ENCODE results near the gene THBS3. TPM values are rescaled to one million over a fixed set of nuclear protein-coding genes. Genes with fewer than 3 reads are reported as not detected.
"Not testable (repeated sequence)": the region's sequence is repeated elsewhere in the genome, so short reads cannot be mapped to it uniquely, and the experiment has no call there.

Gene THBS3
- total and polyA plus RNA-seq, 11 donors = 2.7 to 22.2 (median 5.5) TPM

DNA sequence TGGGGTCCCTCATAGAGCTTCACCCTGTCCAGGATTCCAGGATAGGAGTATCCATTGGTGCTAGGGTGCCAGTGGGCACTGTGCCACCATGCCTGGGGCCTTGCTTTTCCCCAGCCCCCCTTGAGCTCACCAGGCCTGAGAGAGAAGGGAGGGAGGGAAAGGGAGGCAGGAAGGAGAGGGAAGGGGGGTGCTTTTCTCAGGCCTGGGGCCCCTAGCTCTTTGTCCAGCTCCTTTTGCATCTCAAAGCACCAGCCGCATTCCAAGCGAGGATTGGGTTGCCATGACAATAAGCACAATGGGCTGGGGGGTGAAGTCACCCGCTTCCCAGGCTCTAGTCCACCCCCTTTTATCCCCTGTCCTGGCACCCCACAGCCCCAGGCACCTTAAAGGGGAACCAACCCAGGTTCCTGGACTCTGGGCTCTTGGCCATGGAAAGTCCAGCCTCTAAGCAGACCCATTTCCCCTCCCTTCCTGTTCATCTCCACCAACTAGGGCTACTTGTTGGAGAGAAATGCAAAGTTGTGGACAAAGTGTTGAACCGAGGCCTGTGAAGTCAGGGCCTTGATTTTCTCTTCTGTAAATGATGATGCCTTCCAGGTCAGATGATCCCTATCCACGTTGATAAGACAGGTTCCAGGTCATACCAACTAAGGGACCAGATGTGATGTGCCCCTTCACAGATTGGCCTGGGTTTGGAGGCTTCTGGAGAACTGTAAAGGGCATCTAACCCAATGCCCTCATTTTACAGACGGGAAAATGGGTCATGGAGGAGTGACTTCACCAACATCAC lies 11.4 kb downstream of the THBS3 start:
- TF ChIP-seq, protein P1, sequence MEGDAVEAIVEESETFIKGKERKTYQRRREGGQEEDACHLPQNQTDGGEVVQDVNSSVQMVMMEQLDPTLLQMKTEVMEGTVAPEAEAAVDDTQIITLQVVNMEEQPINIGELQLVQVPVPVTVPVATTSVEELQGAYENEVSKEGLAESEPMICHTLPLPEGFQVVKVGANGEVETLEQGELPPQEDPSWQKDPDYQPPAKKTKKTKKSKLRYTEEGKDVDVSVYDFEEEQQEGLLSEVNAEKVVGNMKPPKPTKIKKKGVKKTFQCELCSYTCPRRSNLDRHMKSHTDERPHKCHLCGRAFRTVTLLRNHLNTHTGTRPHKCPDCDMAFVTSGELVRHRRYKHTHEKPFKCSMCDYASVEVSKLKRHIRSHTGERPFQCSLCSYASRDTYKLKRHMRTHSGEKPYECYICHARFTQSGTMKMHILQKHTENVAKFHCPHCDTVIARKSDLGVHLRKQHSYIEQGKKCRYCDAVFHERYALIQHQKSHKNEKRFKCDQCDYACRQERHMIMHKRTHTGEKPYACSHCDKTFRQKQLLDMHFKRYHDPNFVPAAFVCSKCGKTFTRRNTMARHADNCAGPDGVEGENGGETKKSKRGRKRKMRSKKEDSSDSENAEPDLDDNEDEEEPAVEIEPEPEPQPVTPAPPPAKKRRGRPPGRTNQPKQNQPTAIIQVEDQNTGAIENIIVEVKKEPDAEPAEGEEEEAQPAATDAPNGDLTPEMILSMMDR (IDR thresholded peaks at IDR 0.05) = no peak
- TF ChIP-seq POLR2A (IDR thresholded peaks at IDR 0.05) = no peak
- Histone ChIP-seq H3K36me3 (peaks cover 0 to 22% (median 0%) of the 10 kb centered on the region in 9 donors), H3K4me3 (no peak overlapping the region), H3K4me1 (peaks cover 0 to 33% (median 24%) of the 10 kb centered on the region in 12 donors), H3K9me3 (no peaks in the 10 kb centered on the region), H3K27me3 (no peaks in the 10 kb centered on the region), H3K27ac (peak overlapping the region in 3 of 12 donors; percentile 78 to 93 (median 93))
- DNase-seq = peak in 2 of 5 donors; percentile 19 to 42
- intact Hi-C loops (cut with DNase I) = no loop called here
- WGBS, 4 donors = 78 to 92% (median 88%) methylated on average over 6 of the region's 6 CpGs
- ATAC-seq = no peak

DNA sequence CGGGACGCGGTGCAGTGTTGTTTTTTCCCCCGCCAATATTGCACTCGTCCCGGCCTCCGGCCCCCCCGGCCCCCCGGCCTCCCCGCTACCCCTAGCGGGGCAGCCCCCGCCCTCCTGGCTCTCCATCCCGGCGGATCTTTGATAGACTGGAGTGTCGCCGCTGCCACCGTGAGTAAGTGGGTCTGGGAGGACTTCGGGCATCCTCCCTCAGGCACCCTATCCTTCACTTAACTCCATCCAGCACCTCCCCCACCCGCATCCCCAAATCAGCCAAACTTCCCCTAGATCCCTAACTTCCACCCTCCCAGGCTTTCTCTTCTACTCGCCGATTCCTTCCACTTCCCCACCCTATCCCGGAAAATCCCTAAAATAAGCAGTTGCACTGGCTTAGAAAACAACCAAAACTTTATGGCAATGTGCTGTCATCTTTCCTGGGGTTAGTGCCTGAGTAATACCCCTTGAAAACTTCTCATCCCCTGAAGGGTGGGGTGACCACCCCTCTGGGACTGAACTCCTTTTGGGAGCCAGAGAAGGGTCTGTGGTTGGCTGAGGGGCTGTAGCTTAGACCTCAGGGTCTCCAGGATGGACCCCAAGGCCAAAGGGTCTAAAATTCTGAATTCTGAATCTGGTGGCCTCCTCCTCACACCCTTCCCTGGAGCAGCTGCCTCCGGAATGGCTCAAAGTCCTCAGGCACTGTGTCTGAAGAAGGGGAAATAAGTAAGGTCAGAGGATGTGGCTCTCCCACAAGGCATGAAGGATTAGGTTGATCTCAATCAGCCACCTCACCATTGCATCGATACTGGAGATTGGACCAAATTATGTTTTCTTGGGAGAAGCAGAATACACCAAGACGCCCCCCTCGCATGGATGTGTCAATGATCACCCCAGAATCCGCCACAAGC lies 12.2 kb downstream of the THBS3 start:
- Histone ChIP-seq H3K4me1 (peaks cover 0 to 33% (median 24%) of the 10 kb centered on the region in 12 donors), H3K27me3 (no peaks in the 10 kb centered on the region), H3K9me3 (no peaks in the 10 kb centered on the region), H3K4me3 (peak overlapping the region; percentile 28 to 70 (median 59)), H3K36me3 (peaks cover 0 to 22% (median 0%) of the 10 kb centered on the region in 9 donors), H3K27ac (peak overlapping the region; percentile 23 to 95 (median 79))
- WGBS, 4 donors = 23 to 28% (median 26%) methylated on average over 21 to 27 of the region's 27 CpGs
- DNase-seq (peak in 3 of 5 donors; percentile 4 to 32 (median 7)), ATAC-seq (peak in 1 of 4 donors; percentile 3)
- no peak for TF ChIP-seq POLR2A (IDR thresholded peaks at IDR 0.05)
- TF ChIP-seq, protein P1 (IDR thresholded peaks at IDR 0.05) = no peak
- intact Hi-C loops (cut with DNase I) = no loop called here

DNA sequence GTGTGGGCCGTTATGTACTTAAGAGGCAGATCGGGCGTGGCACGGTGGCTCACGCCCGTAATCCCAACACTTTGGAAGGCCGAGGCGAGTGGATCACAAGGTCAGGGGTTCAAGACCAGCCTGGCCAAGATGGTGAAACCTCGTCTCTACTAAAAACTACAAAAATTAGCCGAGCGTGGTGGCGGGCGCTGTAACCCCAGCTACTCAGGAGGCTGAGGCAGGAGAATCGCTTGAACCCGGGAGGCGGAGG lies 13.8 kb downstream of the THBS3 start:
- ATAC-seq, H3K27me3 ChIP-seq, H3K9me3 ChIP-seq, DNase-seq: not testable (repeated sequence)
- Histone ChIP-seq H3K36me3 (peaks cover 0 to 22% (median 0%) of the 10 kb centered on the region in 9 donors), H3K27ac (peak overlapping the region; percentile 23 to 95 (median 81)), H3K4me1 (peaks cover 0 to 33% (median 24%) of the 10 kb centered on the region in 12 donors), H3K4me3 (peak overlapping the region in 11 of 12 donors; percentile 28 to 70 (median 59))
- intact Hi-C loops (cut with DNase I) = loop anchor here in 1 of 10 donors (2.0 kb wide), 1 partner anchor 19 kb away; no protein-coding TSS in a partner anchor
- 6 to 16% (median 7%) methylated on average over 14 to 16 of the region's 16 CpGs for WGBS, 4 donors

DNA sequence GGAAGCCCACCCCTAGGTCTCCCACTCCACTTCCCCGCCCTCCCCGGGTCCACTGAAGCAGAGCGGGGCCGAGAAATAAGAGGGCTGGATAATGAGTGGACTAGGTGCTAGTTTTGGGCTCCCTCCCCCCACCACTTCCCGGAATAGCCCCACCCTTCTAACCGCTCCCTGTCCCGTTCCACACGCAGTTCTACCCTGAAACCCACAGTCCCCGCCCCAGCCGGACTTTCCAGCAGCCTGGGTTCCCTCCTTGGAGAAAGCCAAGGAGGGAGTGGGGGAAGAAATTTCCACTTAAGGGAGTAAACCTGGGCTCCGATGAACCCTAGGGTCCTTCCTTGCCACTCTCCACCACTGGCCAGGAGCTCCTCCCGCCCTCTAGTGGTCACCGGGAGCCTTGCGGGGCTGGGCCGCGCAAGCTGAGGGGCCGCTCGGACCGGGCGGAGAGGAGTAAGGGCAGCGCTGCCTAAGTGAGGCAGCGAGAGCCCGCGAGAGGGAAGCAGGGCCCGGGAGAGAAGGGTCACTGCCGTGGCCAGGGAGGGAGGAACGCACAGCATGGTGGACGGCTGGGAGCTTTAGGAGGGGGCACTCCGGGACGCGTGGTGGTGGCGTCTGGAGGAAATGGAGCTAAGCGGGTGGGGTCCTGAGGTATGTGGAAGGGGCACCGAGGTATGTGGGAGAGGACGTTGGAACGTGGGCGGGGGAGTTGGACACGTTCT lies 14.3 kb downstream of the THBS3 start:
- peak in 1 of 2 donors; percentile 43 for TF ChIP-seq POLR2A (IDR thresholded peaks at IDR 0.05)
- TF ChIP-seq, protein P1 (IDR thresholded peaks at IDR 0.05) = peak in 11 of 12 donors; percentile 92 to 100 (median 97)
- intact Hi-C loops (cut with DNase I) = loop anchor here in 1 of 10 donors (2.0 kb wide), 1 partner anchor 19 kb away; no protein-coding TSS in a partner anchor
- ATAC-seq = peak; percentile 83 to 91 (median 87)
- Histone ChIP-seq H3K9me3 (no peaks in the 10 kb centered on the region), H3K27ac (peak overlapping the region; percentile 23 to 95 (median 81)), H3K36me3 (peaks cover 0 to 18% (median 0%) of the 10 kb centered on the region in 9 donors), H3K4me3 (peak overlapping the region in 11 of 12 donors; percentile 28 to 70 (median 59)), H3K4me1 (peaks cover 0 to 33% (median 24%) of the 10 kb centered on the region in 12 donors), H3K27me3 (no peaks in the 10 kb centered on the region)
- WGBS, 4 donors = 1 to 2% (median 1%) methylated on average over 31 to 38 of the region's 38 CpGs
- peak; percentile 84 to 94 (median 87) for DNase-seq
